HG03280 (cell line): ENCODE measurements around the gene NLRC3.
"Not testable (repeated sequence)": the region's sequence is repeated elsewhere in the genome, so short reads cannot be mapped to it uniquely, and the experiment has no call there.

Source experiments
- ATAC-seq: cut with Tn5 transposase; IDR thresholded peaks from one replicate; pipeline ENCODE4 v1.9.1; 2021; ENCODE audit warnings: mild to moderate bottlenecking, moderate library complexity; ENCODE audit not compliant: unreplicated experiment

Gene NLRC3

GRCh38 chr16:3548859-3549258 lies 28.3 kb downstream of the NLRC3 start:
- no peak for ATAC-seq

GRCh38 chr16:3548445-3548844 lies 28.8 kb downstream of the NLRC3 start:
- ATAC-seq: no peak

- no peak for ATAC-seq
Observed at GRCh38 chr16:3546986-3547682, 30.1 kb downstream of the NLRC3 start.

- ATAC-seq: no peak
Observed at GRCh38 chr16:3542601-3543373, 34.4 kb downstream of the NLRC3 start.

- ATAC-seq: no peak
Observed at GRCh38 chr16:3541527-3542155, 35.6 kb downstream of the NLRC3 start.

GRCh38 chr16:3538222-3538621 lies 39.0 kb downstream of the NLRC3 start:
- ATAC-seq: no peak

GRCh38 chr16:3536851-3537250 lies 40.4 kb downstream of the NLRC3 start:
- no peak for ATAC-seq

GRCh38 chr16:3536271-3536731 lies 40.9 kb downstream of the NLRC3 start:
- ATAC-seq: no peak

GRCh38 chr16:3534126-3534525 lies 43.1 kb downstream of the NLRC3 start:
- ATAC-seq: no peak

- no peak for ATAC-seq
Observed at GRCh38 chr16:3532741-3533140, 44.5 kb downstream of the NLRC3 start.

GRCh38 chr16:3530371-3530914 lies 46.8 kb downstream of the NLRC3 start:
- ATAC-seq: no peak

- ATAC-seq: no peak
Observed at GRCh38 chr16:3529175-3529574, 48.0 kb downstream of the NLRC3 start.

GRCh38 chr16:3528406-3528805 lies 48.8 kb downstream of the NLRC3 start:
- no peak for ATAC-seq

- ATAC-seq: not testable (repeated sequence)
Observed at GRCh38 chr16:3527216-3527829, 49.9 kb downstream of the NLRC3 start.

- ATAC-seq: no peak
Observed at GRCh38 chr16:3525951-3526350, 51.3 kb downstream of the NLRC3 start.

- ATAC-seq: no peak
Observed at GRCh38 chr16:3523281-3523680, 53.9 kb downstream of the NLRC3 start.

- ATAC-seq: no peak
Observed at GRCh38 chr16:3520841-3521240, 56.4 kb downstream of the NLRC3 start.

GRCh38 chr16:3520413-3520812 lies 56.8 kb downstream of the NLRC3 start:
- no peak for ATAC-seq

GRCh38 chr16:3519581-3519980 lies 57.6 kb downstream of the NLRC3 start:
- no peak for ATAC-seq

- ATAC-seq: no peak
Observed at GRCh38 chr16:3518986-3519348, 58.2 kb downstream of the NLRC3 start.

GRCh38 chr16:3518292-3518985 lies 58.8 kb downstream of the NLRC3 start:
- ATAC-seq: no peak
